ENCODE results near the gene PCSK6. TPM values are rescaled to one million over a fixed set of nuclear protein-coding genes. Genes with fewer than 3 reads are reported as not detected.

PCSK6 gene
- 10 to 100 TPM; 12.8 to 23.2 (median 18.4) TPM for total RNA-seq

DNA sequence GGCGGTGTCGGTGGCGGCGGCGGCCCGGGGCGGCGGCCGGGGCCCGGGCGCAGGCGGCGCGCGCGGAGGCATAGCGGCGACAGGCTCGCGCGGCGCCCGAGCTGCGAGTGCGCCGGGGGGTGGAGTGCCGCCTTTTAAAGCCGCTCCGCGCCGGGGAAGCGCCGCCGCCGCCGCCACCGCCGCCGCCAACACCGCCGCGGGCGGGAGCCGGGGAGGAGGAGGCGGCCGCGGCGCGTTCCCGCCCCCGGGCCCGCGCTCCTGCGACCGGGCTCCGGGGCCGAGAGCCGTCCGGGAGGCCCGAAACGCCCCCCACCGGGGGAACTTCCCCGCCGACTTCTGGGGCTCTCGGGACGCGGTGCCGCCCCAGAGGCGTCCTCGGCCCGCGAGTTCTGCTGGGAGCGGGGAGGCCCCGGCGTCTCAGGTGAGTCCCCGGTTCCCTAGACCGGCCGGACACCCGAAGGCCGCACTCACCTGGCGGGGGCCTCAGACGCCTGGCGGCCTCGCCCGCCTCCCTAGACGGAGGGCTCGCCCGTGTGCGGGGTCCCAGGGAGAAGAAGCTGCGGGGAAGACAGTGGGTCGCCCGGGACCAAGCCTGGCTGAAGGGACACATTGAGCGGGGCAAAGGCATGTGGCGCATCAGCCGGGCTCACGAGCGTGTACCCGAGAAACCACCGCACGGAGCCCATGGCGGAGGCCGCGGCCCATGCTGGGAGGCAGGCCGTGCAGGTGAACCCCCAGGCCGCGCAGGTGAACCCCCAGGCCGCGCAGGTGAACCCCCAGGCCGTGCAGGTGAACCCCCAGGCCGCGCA, at the start of gene PCSK6:
TSS of gene PCSK6 (minus strand) at position 109 of the 809 bp plus-strand sequence. CDS start at position 72, 37 bp downstream.
- TF ChIP-seq EP300 (IDR thresholded peaks at IDR 0.05) (no peak), POLR2A (IDR thresholded peaks at IDR 0.05) (no peak)
- TF ChIP-seq, protein P1, sequence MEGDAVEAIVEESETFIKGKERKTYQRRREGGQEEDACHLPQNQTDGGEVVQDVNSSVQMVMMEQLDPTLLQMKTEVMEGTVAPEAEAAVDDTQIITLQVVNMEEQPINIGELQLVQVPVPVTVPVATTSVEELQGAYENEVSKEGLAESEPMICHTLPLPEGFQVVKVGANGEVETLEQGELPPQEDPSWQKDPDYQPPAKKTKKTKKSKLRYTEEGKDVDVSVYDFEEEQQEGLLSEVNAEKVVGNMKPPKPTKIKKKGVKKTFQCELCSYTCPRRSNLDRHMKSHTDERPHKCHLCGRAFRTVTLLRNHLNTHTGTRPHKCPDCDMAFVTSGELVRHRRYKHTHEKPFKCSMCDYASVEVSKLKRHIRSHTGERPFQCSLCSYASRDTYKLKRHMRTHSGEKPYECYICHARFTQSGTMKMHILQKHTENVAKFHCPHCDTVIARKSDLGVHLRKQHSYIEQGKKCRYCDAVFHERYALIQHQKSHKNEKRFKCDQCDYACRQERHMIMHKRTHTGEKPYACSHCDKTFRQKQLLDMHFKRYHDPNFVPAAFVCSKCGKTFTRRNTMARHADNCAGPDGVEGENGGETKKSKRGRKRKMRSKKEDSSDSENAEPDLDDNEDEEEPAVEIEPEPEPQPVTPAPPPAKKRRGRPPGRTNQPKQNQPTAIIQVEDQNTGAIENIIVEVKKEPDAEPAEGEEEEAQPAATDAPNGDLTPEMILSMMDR (IDR thresholded peaks at IDR 0.05): peak in 1 of 4 experiments; percentile 4
- Histone ChIP-seq H3K27me3 (peaks cover 46% of the 10 kb centered on the region), H3K4me1 (peaks cover 0 to 16% (median 0%) of the 10 kb centered on the region in 3 donors), H3K27ac (peak within 1 kb of the TSS in 2 of 4 donors; percentile 26 to 48), H3K4me3 (peak within 1 kb of the TSS; percentile 32 to 52), H3K9me3 (no peaks in the 10 kb centered on the region), H3K36me3 (no peaks in the 10 kb centered on the region)
- peak; percentile 82 for ATAC-seq
- 0% methylated on average over 1 of the region's 111 CpGs; no CpG with 5 or more reads in 1 of the 2 donors for WGBS, 2 donors (ENCODE audit: low coverage in 1 of 2)

DNA sequence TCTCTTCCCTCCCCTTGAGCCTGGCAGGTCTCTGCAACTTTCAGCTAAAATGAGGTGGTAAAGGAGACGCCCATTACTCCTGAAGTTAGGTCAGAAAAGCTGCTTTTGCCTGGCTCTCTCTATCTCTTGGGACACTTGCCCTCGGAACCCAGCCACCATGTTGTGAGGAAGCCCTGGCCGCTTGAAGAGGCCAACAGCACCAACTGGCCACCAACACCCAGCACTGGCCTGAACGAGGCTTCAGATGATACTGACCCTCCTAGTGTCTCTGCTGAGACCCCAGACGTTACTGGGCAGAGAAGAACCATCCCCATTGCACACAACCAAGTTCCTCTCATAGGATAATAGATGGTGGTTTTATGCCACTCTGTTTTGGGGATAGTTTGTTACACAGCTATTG, 49.5 kb upstream of the PCSK6 start:
- Histone ChIP-seq H3K36me3 (no peaks in the 10 kb centered on the region), H3K27ac (no peak overlapping the region), H3K27me3 (peaks cover 12% of the 10 kb centered on the region), H3K4me1 (no peaks in the 10 kb centered on the region), H3K9me3 (peaks cover 0 to 4% (median 0%) of the 10 kb centered on the region in 3 donors), H3K4me3 (no peak overlapping the region)
- WGBS, 2 donors (ENCODE audit: low coverage in 1 of 2): 100% methylated on average over 1 of the region's 5 CpGs; no CpG with 5 or more reads in 1 of the 2 donors
- no peak for TF ChIP-seq POLR2A (IDR thresholded peaks at IDR 0.05)
- ATAC-seq: no peak

DNA sequence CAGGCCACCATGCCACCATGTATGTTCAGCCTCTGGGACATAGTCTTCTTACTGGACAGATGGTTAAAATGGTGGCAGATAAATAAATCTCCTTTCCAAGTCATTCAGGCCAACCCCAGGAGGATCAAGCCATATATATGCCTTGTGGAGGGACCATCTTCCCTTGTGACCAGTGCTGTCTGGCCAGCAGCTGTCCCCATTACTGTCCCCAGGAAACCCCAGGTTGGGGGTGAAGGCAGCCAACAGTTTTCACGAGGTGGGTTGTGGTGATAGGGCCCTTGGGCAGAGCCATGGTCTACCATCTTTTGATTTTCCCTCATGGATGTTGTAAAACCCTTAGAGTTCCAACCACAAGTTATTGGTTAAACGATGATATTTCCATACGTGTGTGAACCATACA, 48.7 kb upstream of the PCSK6 start:
- WGBS, 2 donors (ENCODE audit: low coverage in 1 of 2): 86 to 93% methylated on average over 2 to 3 of the region's 3 CpGs
- H3K4me3 ChIP-seq: no peak overlapping the region
- no peak for TF ChIP-seq POLR2AphosphoS5 (IDR thresholded peaks at IDR 0.05)
- TF ChIP-seq POLR2A (IDR thresholded peaks at IDR 0.05): no peak
- no peak for TF ChIP-seq EP300 (IDR thresholded peaks at IDR 0.05)
- TF ChIP-seq, protein P1 (IDR thresholded peaks at IDR 0.05): no peak
- H3K27ac ChIP-seq: no peak overlapping the region
- H3K36me3 ChIP-seq: no peaks in the 10 kb centered on the region
- no peaks in the 10 kb centered on the region for H3K4me1 ChIP-seq
- no peak for ATAC-seq
- H3K27me3 ChIP-seq: peaks cover 4% of the 10 kb centered on the region
- peaks cover 0 to 4% (median 0%) of the 10 kb centered on the region in 3 donors for H3K9me3 ChIP-seq

DNA sequence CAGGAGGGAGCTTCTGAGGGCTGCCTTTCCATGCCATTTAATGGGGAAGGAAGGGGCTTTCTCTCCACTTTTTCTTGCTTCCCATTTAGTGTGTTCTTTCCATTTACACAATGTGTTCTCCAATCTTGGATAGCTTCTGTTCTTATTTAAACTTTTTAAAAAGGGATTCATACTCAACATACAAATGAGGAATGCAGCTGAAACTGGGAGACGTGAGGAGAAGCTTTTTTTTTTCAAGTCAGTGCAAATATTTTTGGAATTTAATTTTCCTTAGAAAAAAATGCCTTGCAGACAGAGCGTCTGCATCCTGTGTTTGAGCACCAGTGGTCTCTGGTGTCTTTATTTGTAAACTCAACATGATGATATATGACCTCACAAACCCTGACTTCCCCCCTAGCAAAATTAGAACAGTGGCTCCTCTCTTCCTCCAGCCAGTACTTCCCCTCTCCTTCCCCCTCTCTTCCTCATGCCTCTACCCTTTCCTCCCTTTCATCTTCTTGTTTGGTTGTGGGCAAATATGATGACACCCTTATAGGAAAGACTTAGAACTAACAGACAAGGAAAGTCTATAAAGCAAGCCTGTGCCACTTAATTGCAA, 48.1 kb upstream of the PCSK6 start:
- WGBS, 2 donors (ENCODE audit: low coverage in 1 of 2): 0 to 6% methylated on average over 2 of the region's 2 CpGs

DNA sequence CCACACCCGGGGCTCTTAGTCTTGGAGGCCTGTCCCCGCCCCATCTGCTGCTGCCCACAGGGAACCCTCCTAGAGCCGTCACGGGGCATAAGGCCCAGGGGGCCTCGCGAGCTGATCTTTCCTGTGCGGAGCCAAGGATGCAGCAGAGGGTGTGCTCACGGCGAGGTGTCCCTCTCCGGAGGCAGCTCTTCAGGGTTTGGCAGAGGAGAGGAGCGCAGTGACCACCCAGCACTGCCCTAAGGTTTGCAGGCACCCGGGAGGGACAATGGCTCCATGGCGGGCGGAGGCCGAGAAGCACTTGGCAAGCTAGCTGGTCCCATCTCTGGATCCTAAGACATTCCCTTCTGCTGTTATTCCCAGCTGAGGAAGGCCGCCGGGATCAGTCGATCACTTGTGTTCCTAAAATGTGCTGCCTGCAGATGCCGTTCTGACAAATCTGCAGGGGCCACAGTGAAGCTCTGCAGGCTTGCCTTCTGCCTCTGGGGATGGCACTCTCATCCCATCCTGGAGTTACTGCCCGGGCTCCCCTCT, 47.4 kb upstream of the PCSK6 start:
- Histone ChIP-seq H3K27ac (no peak overlapping the region), H3K9me3 (peaks cover 0 to 4% (median 0%) of the 10 kb centered on the region in 3 donors), H3K4me1 (no peaks in the 10 kb centered on the region), H3K27me3 (no peaks in the 10 kb centered on the region), H3K4me3 (no peak overlapping the region), H3K36me3 (no peaks in the 10 kb centered on the region)
- TF ChIP-seq POLR2A (IDR thresholded peaks at IDR 0.05) (no peak), POLR2AphosphoS5 (IDR thresholded peaks at IDR 0.05) (no peak), EP300 (IDR thresholded peaks at IDR 0.05) (no peak)
- TF ChIP-seq, protein P1 (IDR thresholded peaks at IDR 0.05): no peak
- WGBS, 2 donors (ENCODE audit: low coverage in 1 of 2): 80% methylated on average over 3 of the region's 20 CpGs; no CpG with 5 or more reads in 1 of the 2 donors
- no peak for ATAC-seq

More for the DNA sequence above, 48.1 kb upstream of the PCSK6 start:
- H3K9me3 ChIP-seq: peaks cover 0 to 4% (median 0%) of the 10 kb centered on the region in 3 donors
- H3K4me1 ChIP-seq: no peaks in the 10 kb centered on the region
- H3K36me3 ChIP-seq: no peaks in the 10 kb centered on the region
- ATAC-seq: no peak
- no peaks in the 10 kb centered on the region for H3K27me3 ChIP-seq
- H3K27ac ChIP-seq: no peak overlapping the region
- H3K4me3 ChIP-seq: no peak overlapping the region
- no peak for TF ChIP-seq POLR2AphosphoS5 (IDR thresholded peaks at IDR 0.05)
- TF ChIP-seq, protein P1 (IDR thresholded peaks at IDR 0.05): no peak
- no peak for TF ChIP-seq EP300 (IDR thresholded peaks at IDR 0.05)
- TF ChIP-seq POLR2A (IDR thresholded peaks at IDR 0.05): no peak

Data from gastroesophageal sphincter (tissue), 4 donors.